Ovary (tissue), 3 donors: ENCODE data around the gene C3orf20.

Experiments
- EP300 ChIP-seq: sonication (generic); formaldehyde crosslinking; IDR thresholded peaks from one replicate; pipeline ENCODE4 v1.6.1; 2017; ENCODE audit warnings: antibody characterized with exemption
- POLR2A ChIP-seq: fragments of 450-650 bp; IDR thresholded peaks from one replicate; pipeline ENCODE4 v1.6.1; 2017; ENCODE audit warnings: antibody characterized with exemption, mild to moderate bottlenecking, moderate library complexity
- TF ChIP-seq, protein P1 (sequence below), 3 donors: fragments of 450-650 bp in 2 of 3; fragments of 200-600 bp in 1 of 3; IDR thresholded peaks; one replicate each; pipeline versions ENCODE4 v1.5.1 to v1.8.0; 2016 to 2022; ENCODE audit warnings: antibody characterized with exemption in 3 of 3, mild to moderate bottlenecking in 1 of 3
- donor health status: DM: no; HTN: no; CAD: no.

DNA sequence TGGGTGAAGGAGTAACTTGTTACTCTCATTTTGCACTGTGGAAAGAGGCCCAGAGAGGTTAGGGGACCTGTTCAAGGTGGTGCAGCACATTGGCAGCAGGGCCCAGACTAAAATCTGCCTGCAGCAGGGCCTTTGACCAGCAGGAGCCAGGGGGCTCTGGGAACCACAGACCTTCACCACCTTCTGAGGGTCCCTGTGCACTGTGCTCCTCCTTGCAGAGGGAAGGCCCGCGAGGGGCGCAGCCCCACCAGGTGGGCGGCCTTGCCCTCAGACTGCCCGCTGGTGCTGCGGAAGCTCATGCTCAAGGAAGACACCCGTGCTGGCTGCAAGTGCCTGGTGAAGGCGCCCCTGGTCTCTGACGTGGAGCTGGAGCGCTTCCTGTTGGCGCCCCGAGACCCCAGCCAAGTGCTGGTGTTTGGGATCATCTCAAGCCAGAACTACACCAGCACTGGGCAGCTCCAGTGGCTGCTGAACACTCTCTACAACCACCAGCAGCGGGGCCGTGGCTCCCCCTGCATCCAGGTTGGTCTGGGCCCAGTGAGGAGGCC is 82.3 kb downstream of the C3orf20 start:
- TF ChIP-seq, protein P1, sequence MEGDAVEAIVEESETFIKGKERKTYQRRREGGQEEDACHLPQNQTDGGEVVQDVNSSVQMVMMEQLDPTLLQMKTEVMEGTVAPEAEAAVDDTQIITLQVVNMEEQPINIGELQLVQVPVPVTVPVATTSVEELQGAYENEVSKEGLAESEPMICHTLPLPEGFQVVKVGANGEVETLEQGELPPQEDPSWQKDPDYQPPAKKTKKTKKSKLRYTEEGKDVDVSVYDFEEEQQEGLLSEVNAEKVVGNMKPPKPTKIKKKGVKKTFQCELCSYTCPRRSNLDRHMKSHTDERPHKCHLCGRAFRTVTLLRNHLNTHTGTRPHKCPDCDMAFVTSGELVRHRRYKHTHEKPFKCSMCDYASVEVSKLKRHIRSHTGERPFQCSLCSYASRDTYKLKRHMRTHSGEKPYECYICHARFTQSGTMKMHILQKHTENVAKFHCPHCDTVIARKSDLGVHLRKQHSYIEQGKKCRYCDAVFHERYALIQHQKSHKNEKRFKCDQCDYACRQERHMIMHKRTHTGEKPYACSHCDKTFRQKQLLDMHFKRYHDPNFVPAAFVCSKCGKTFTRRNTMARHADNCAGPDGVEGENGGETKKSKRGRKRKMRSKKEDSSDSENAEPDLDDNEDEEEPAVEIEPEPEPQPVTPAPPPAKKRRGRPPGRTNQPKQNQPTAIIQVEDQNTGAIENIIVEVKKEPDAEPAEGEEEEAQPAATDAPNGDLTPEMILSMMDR (IDR thresholded peaks at IDR 0.05) = no peak
- TF ChIP-seq EP300 (no peak), POLR2A (no peak)
